Heart right ventricle (tissue), 16 donors: ENCODE data around the gene TBCCD1. TPM values are rescaled to one million over a fixed set of nuclear protein-coding genes. Genes with fewer than 3 reads are reported as not detected.

Experiments used
- ATAC-seq, 8 donors: fragments of 200-7000 bp; cut with Tn5 transposase; one replicate each; pipeline ENCODE4 v1.9.1; 2020; ENCODE audit warnings: mild to moderate bottlenecking in 8 of 8, moderate library complexity in 8 of 8, moderate number of reproducible peaks in 1 of 8
- DNase-seq, 2 donors: peaks; one replicate each; pipeline ENCODE4 v3.0.0-alpha.2; 2020
- H3K27ac ChIP-seq, 10 donors: fragments of 200-600 bp; sonication (generic) in 2 of 10; one replicate each; pipeline versions ENCODE4 v1.5.0 to v1.8.0; 2020 to 2022; ENCODE audit warnings: mild to moderate bottlenecking in 3 of 10
- H3K27me3 ChIP-seq, 7 donors: fragments of 200-600 bp; one replicate each; pipeline ENCODE4 v1.8.0; 2021 to 2022; ENCODE audit warnings: mild to moderate bottlenecking in 2 of 7
- H3K36me3 ChIP-seq, 9 donors: fragments of 200-600 bp; sonication (generic) in 1 of 9; one replicate each; pipeline versions ENCODE4 v1.5.0 to v1.8.0; 2020 to 2022; ENCODE audit warnings: mild to moderate bottlenecking in 2 of 9
- H3K4me1 ChIP-seq, 9 donors: fragments of 200-600 bp; sonication (generic) in 1 of 9; one replicate each; pipeline versions ENCODE4 v1.5.0 to v1.8.0; 2020 to 2022; ENCODE audit warnings: mild to moderate bottlenecking in 4 of 9
- H3K4me3 ChIP-seq, 10 donors: fragments of 200-600 bp; sonication (generic) in 2 of 10; one replicate each; pipeline versions ENCODE4 v1.5.0 to v1.8.0; 2020 to 2022; ENCODE audit warnings: mild to moderate bottlenecking in 7 of 10, moderate library complexity in 2 of 10
- H3K9me3 ChIP-seq, 11 donors: fragments of 200-600 bp in 10 of 11; sonication (generic) in 2 of 11; one replicate each; pipeline versions ENCODE4 v1.5.0 to v1.8.0; 2013 to 2022; ENCODE audit warnings: mild to moderate bottlenecking in 2 of 11, control low read depth in 1 of 11, moderate library complexity in 1 of 11
- WGBS, 2 donors: extraction: QIAGEN DNeasy Blood & Tissue Kit; methylation state at CpG; one replicate each; pipeline ENCODE4 v1.1.7; 2013; ENCODE audit warnings: inconsistent platforms in 1 of 2; 5-methylcytosine and 5-hydroxymethylcytosine counted together
- intact Hi-C, 10 donors: fragments of 100-400 bp; cut with DNase I; formaldehyde crosslinking; loops; one replicate each; pipeline versions ENCODE4 v1.11.1 to v1.14.2; 2022
- polyA plus RNA-seq, 2 donors: library from polyadenylated mRNA; stranded (reverse); fragments of 200-250 nt; gene quantifications; one replicate each; pipeline ENCODE4 v1.2.3, GENCODE V29; 2013
- total RNA-seq, 10 donors: library from RNA; stranded (reverse); fragmentation: NEBNext Ultra II Directional in 3 of 10; extraction: Animal tissue kit (Norgen Biotek cat#: 25700) in 3 of 10; gene quantifications; one replicate each; pipeline versions ENCODE4 v1.2.1 to v1.2.4, GENCODE V29; 2021 to 2023
- TF ChIP-seq, protein P1 (sequence below), 9 donors: fragments of 200-600 bp; sonication (generic) in 2 of 9; IDR thresholded peaks; one replicate each; pipeline versions ENCODE4 v1.5.0 to v1.8.0; 2021 to 2022; ENCODE audit warnings: antibody characterized with exemption in 9 of 9, mild to moderate bottlenecking in 5 of 9, moderate library complexity in 1 of 9
- donor health status: Arrhythmogenic right ventricular cardiomyopathy.
- donor health status: ischemic (EF 13 %, LVEDD 7.1; RV severe dilation, severe dysfunction).
- donor health status: healthy with polysubstance abuse.
- donor health status: DM: no; HTN: yes; CAD: no.
- donor health status: DM: no; HTN: no; CAD: no.
- donor health status: ischemic (EF 25% LVEDD 6.9; RV normal size, moderate dysfunction).
- donor health status: ischemic (EF 25% LVEDD 5.7; RV mildly dilated, moderate dysfunction).
- donor health status: healthy.
- donor health status: DM: yes; HTN: yes; CAD: no.
- donor health status: Ischemic cardiomyopathy.
- donor health status: ischemic (EF 35%, LVEDD 5.7; RV mildly dilated, moderate dysfunction).
- donor health status: nonischemic (EF 11% LVEDD 7.7; RV severe dilation, severe dysfunction).
- donor health status: DM: yes; HTN: yes; CAD: no.
- donor health status: PGD.
- donor health status: ischemic (EF 29% LVEDD 5.4; RV normal size, mild dysfunction).
- donor health status: nonischemic (EF 23%, LVEDD 6.1; RV moderate dilation, normal function).

TBCCD1 gene
- total and polyA plus RNA-seq, 12 donors, result 3.1 to 7.9 (median 6.7) TPM

DNA sequence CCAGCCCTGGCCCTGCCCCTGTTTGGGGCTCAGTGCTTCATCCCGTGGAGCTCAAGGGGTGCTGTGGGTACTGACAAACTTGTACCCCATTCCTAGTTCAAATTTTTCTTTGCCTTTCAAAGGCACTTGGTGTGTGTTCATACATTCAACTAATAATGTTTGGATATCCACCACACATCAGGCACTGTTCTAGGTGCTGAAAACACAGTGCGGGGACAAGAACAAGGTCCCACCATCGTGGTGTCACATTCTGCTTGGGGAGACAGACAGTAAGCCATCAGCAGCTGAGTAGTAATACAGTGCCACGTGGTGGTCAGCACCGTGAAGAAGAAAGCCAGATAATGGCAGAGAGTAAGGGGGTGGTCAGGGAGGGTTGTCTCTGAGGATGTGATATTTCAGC is 55.4 kb downstream of the TBCCD1 start:
- TF ChIP-seq, protein P1, sequence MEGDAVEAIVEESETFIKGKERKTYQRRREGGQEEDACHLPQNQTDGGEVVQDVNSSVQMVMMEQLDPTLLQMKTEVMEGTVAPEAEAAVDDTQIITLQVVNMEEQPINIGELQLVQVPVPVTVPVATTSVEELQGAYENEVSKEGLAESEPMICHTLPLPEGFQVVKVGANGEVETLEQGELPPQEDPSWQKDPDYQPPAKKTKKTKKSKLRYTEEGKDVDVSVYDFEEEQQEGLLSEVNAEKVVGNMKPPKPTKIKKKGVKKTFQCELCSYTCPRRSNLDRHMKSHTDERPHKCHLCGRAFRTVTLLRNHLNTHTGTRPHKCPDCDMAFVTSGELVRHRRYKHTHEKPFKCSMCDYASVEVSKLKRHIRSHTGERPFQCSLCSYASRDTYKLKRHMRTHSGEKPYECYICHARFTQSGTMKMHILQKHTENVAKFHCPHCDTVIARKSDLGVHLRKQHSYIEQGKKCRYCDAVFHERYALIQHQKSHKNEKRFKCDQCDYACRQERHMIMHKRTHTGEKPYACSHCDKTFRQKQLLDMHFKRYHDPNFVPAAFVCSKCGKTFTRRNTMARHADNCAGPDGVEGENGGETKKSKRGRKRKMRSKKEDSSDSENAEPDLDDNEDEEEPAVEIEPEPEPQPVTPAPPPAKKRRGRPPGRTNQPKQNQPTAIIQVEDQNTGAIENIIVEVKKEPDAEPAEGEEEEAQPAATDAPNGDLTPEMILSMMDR (IDR thresholded peaks at IDR 0.05), result no peak
- WGBS, 2 donors, result 60 to 65% methylated on average over 5 of the region's 5 CpGs
- Histone ChIP-seq H3K27ac (no peak overlapping the region), H3K27me3 (peaks cover 0 to 24% (median 0%) of the 10 kb centered on the region in 7 donors), H3K4me1 (peaks cover 0 to 8% (median 0%) of the 10 kb centered on the region in 9 donors), H3K4me3 (no peak overlapping the region), H3K9me3 (peaks cover 0 to 3% (median 0%) of the 10 kb centered on the region in 11 donors), H3K36me3 (no peaks in the 10 kb centered on the region)
- ATAC-seq (no peak), DNase-seq (no peak)
- intact Hi-C loops, result no loop called here

DNA sequence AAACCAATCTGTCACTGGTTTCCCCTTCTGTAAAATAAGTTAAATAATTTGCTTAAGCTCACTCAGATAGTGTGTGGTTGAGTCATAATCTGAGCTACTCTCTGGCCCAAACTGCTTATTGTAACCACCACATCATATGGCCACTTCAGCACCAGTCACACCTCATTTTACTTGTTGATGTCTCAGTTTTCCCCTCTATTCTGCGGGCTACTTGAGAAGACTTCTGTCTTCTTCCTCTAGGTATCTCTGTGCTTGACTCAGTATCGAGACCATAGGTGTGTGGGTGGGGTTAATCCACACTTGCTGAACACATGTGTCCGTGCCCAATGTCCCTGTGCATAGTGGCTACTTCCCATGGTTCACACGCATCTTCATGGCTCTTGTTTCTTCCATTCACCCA is 55.9 kb downstream of the TBCCD1 start:
- 90 to 93% methylated on average over 4 of the region's 4 CpGs for WGBS, 2 donors
- Histone ChIP-seq H3K4me1 (peaks cover 0 to 8% (median 0%) of the 10 kb centered on the region in 9 donors), H3K4me3 (no peak overlapping the region), H3K9me3 (no peaks in the 10 kb centered on the region), H3K27me3 (peaks cover 0 to 24% (median 0%) of the 10 kb centered on the region in 7 donors), H3K36me3 (no peaks in the 10 kb centered on the region), H3K27ac (no peak overlapping the region)
- TF ChIP-seq, protein P1 (IDR thresholded peaks at IDR 0.05), result no peak
- DNase-seq (no peak), ATAC-seq (no peak)
- intact Hi-C loops, result no loop called here

DNA sequence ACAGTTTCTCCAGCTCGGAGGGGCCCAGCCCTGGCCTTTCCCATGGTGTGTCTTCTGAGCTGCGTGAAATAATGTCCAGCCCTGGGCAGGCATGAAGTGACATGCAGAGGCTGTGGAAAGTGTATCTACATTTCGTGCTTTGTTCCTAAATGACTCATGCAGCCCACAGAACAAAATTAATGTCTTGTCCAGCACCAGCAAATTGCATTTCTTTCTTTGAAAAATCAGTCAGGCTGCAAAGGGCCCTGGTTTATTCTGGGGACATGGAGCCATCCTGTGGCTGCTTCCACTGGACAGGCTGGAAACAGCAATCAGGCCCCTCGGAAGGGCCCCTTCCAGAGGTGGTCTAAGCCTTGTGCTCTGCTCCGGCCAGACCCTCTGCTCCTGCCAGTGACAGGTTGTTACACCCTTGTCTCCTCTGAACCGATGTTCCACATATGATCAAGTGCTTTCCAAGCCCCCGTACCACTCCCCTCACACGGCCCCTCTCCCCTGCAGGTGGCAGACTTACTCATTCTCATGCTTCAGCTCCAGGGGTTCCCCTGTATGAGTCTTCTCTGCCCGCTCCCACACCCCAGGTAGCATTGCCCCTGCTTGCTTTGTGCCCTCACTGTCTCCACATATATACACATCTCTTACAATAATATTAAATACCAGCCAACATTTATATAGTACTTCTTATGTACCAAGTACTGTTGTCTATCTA is 56.6 kb downstream of the TBCCD1 start:
- H3K4me1 ChIP-seq, result peaks cover 0 to 5% (median 0%) of the 10 kb centered on the region in 9 donors
- no peak overlapping the region for H3K27ac ChIP-seq
- H3K4me3 ChIP-seq, result no peak overlapping the region
- no peak for DNase-seq
- TF ChIP-seq, protein P1 (IDR thresholded peaks at IDR 0.05), result peak in 6 of 9 donors; percentile 10 to 32 (median 14)
- H3K9me3 ChIP-seq, result no peaks in the 10 kb centered on the region
- no peak for ATAC-seq
- no peaks in the 10 kb centered on the region for H3K36me3 ChIP-seq
- H3K27me3 ChIP-seq, result peaks cover 0 to 20% (median 0%) of the 10 kb centered on the region in 7 donors
- WGBS, 2 donors, result 74% methylated on average over 9 of the region's 9 CpGs
- intact Hi-C loops, result no loop called here

DNA sequence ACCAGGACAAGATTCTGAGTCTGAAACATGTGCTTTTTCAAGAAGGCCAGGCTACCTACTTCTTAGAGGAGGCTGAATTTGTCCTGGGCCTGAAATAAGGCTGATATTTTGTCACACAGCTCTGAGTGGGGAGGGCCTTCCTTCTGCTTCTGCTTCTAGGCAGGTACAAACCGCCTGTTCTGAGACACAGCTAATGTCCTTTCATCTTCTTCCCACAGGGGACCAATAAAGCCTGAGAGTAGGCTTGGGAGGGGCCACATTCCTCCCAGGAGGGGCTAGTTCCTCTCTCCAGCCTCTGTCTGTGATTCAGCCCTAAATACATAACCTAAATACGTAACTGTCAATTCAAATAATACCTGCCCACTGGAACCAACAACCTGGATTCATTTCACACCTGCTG is 57.7 kb downstream of the TBCCD1 start:
- Histone ChIP-seq H3K9me3 (no peaks in the 10 kb centered on the region), H3K4me3 (no peak overlapping the region), H3K36me3 (no peaks in the 10 kb centered on the region), H3K27me3 (peaks cover 0 to 14% (median 0%) of the 10 kb centered on the region in 7 donors), H3K4me1 (peaks cover 0 to 5% (median 0%) of the 10 kb centered on the region in 9 donors), H3K27ac (no peak overlapping the region)
- no peak for DNase-seq
- WGBS, 2 donors, result 77 to 86% methylated on average over 2 of the region's 2 CpGs
- no peak for ATAC-seq
- TF ChIP-seq, protein P1 (IDR thresholded peaks at IDR 0.05), result no peak
- intact Hi-C loops, result no loop called here
